IMR-90 (cell line): Measurements from ENCODE around the gene GNG2. TPM values are rescaled to one million over a fixed set of nuclear protein-coding genes. Genes with fewer than 3 reads are reported as not detected.

Experiments
- ATAC-seq: fragments of 200-7000 bp; cut with Tn5 transposase; 2 replicates; pipeline ENCODE4 v1.9.1; 2020; ENCODE audit warnings: low read depth, mild to moderate bottlenecking, moderate library complexity
- BruUV-seq: library from RNA; stranded (reverse); fragments of 400-500 nt; replicated peaks from 2 replicates; lab custom pipeline; 2021; lab: Mats Ljungman, UMichigan
- CTCF ChIA-PET: fragments of 300-600 bp; formaldehyde crosslinking; extraction: SDS; loops from one replicate; lab custom pipeline; 2021; ENCODE audit warnings: antibody characterized with exemption; lab: Yijun Ruan, JAX
- POLR2A ChIA-PET: fragments of 300-600 bp; sonication (Branson Sonifier 250); formaldehyde crosslinking; loops from one replicate; lab custom pipeline; 2022; ENCODE audit warnings: antibody characterized with exemption; ENCODE audit not compliant: unreplicated experiment; lab: Charles Lee
- DNase-seq: peaks from one replicate; pipeline ENCODE4 v3.0.0; 2013
- H2AFZ ChIP-seq: replicated peaks from 2 replicates; pipeline ENCODE3; 2013; ENCODE audit warnings: low read length, mild to moderate bottlenecking; ENCODE audit not compliant: poor library complexity
- H2AK5ac ChIP-seq: 2 replicates; pipeline ENCODE4 v1.6.1; 2013; ENCODE audit warnings: low read depth, low read length, inconsistent platforms
- H2AK9ac ChIP-seq: replicated peaks from 2 replicates; pipeline ENCODE3; 2013; ENCODE audit warnings: mild to moderate bottlenecking, low read depth, low read length, moderate library complexity; ENCODE audit not compliant: poor library complexity
- H2BK120ac ChIP-seq: 2 replicates; pipeline ENCODE4 v1.6.1; 2013; ENCODE audit warnings: low read depth, low read length, inconsistent platforms
- H2BK15ac ChIP-seq: 3 replicates; pipeline ENCODE4 v1.6.1; 2013; ENCODE audit warnings: low read depth, low read length, inconsistent platforms
- H2BK20ac ChIP-seq: 2 replicates; pipeline ENCODE4 v1.6.1; 2013; ENCODE audit warnings: low read depth, mild to moderate bottlenecking, inconsistent platforms, low read length, moderate library complexity
- H2BK5ac ChIP-seq: 2 replicates; pipeline ENCODE4 v1.6.1; 2013; ENCODE audit warnings: mild to moderate bottlenecking, low read depth, low read length, inconsistent platforms; ENCODE audit not compliant: poor library complexity, severe bottlenecking
- H3K14ac ChIP-seq: replicated peaks from 2 replicates; pipeline ENCODE4 v1.6.1; 2013; ENCODE audit warnings: low read depth, low read length, inconsistent platforms
- H3K18ac ChIP-seq: 2 replicates; pipeline ENCODE4 v1.6.1; 2013; ENCODE audit warnings: low read depth, low read length, control low read depth
- H3K23ac ChIP-seq: 2 replicates; pipeline ENCODE4 v1.6.1; 2013; ENCODE audit warnings: low read depth, low read length, inconsistent platforms
- H3K27ac ChIP-seq: 2 replicates; pipeline ENCODE4 v1.5.1; 2013; ENCODE audit warnings: mild to moderate bottlenecking, control low read depth, low read length; ENCODE audit not compliant: insufficient read depth
- H3K27me3 ChIP-seq: 2 replicates; pipeline ENCODE4 v1.6.1; 2013; ENCODE audit warnings: low read length; ENCODE audit not compliant: control insufficient read depth, insufficient read depth
- H3K36me3 ChIP-seq: 2 replicates; pipeline ENCODE4 v1.6.1; 2013; ENCODE audit warnings: low read length, mixed read lengths; ENCODE audit not compliant: control insufficient read depth, insufficient read depth
- H3K4ac ChIP-seq: 2 replicates; pipeline ENCODE4 v1.6.1; 2013; ENCODE audit warnings: low read depth, low read length, inconsistent platforms
- H3K4me1 ChIP-seq: 2 replicates; pipeline ENCODE4 v1.6.1; 2013; ENCODE audit warnings: low read length, mixed read lengths; ENCODE audit not compliant: control insufficient read depth, insufficient read depth
- H3K4me2 ChIP-seq: 2 replicates; pipeline ENCODE4 v1.6.1; 2013; ENCODE audit warnings: low read depth, mild to moderate bottlenecking, control low read depth, low read length, moderate library complexity
- H3K4me3 ChIP-seq: 2 replicates; pipeline ENCODE4 v1.5.1; 2013; ENCODE audit warnings: low read depth, mild to moderate bottlenecking, control low read depth, low read length, moderate library complexity; ENCODE audit not compliant: insufficient read depth
- H3K56ac ChIP-seq: 2 replicates; pipeline ENCODE4 v1.6.1; 2013; ENCODE audit warnings: low read length, inconsistent platforms; ENCODE audit not compliant: insufficient read depth; ENCODE audit errors: extremely low read depth
- H3K79me1 ChIP-seq, 2 experiments: 2 replicates each; pipeline ENCODE4 v1.6.1; 2013; ENCODE audit warnings: low read length in 2 of 2, inconsistent platforms in 1 of 2, low read depth in 1 of 2
- H3K9ac ChIP-seq: 2 replicates; pipeline ENCODE4 v1.6.1; 2013; ENCODE audit warnings: low read depth, low read length, control low read depth
- H3K9me1 ChIP-seq: 2 replicates; pipeline ENCODE4 v1.6.1; 2013; ENCODE audit warnings: low read length, inconsistent platforms; ENCODE audit not compliant: insufficient read depth
- H3K9me3 ChIP-seq: 2 replicates; pipeline ENCODE4 v1.6.1; 2013; ENCODE audit warnings: low read length; ENCODE audit not compliant: control insufficient read depth, insufficient read depth
- H4K20me1 ChIP-seq: 2 replicates; pipeline ENCODE4 v1.6.1; 2013; ENCODE audit warnings: low read length, inconsistent platforms; ENCODE audit not compliant: insufficient read depth
- H4K5ac ChIP-seq: 2 replicates; pipeline ENCODE4 v1.6.1; 2013; ENCODE audit warnings: mild to moderate bottlenecking, low read depth, low read length, control low read depth
- H4K8ac ChIP-seq, 2 experiments: 2 replicates each; pipeline ENCODE4 v1.6.1; 2013; ENCODE audit warnings: low read depth in 2 of 2, low read length in 2 of 2, control low read depth in 1 of 2, inconsistent platforms in 1 of 2
- H4K91ac ChIP-seq: 2 replicates; pipeline ENCODE4 v1.6.1; 2013; ENCODE audit warnings: low read depth, low read length, inconsistent platforms; ENCODE audit not compliant: insufficient read depth
- BHLHE40 ChIP-seq: fragments of 150-350 bp; IDR thresholded peaks from 2 replicates; pipeline ENCODE4 v1.6.1; 2016; ENCODE audit warnings: mild to moderate bottlenecking, low read depth, low read length
- CEBPB ChIP-seq: IDR thresholded peaks from 2 replicates; pipeline ENCODE4 v1.6.1; 2012; ENCODE audit warnings: low read depth, low read length, improper control_type of control experiment
- CHD1 ChIP-seq: IDR thresholded peaks from 2 replicates; pipeline ENCODE4 v1.6.1; 2012; ENCODE audit warnings: low read depth, low read length, improper control_type of control experiment
- FOS ChIP-seq: fragments of 150-350 bp; IDR thresholded peaks from 2 replicates; pipeline ENCODE4 v1.6.1; 2016; ENCODE audit warnings: low read depth, low read length
- MAFK ChIP-seq: IDR thresholded peaks from 2 replicates; pipeline ENCODE4 v1.6.1; 2012; ENCODE audit warnings: low read depth, low read length, improper control_type of control experiment
- NFE2L2 ChIP-seq: fragments of 150-350 bp; IDR thresholded peaks from 2 replicates; pipeline ENCODE4 v1.6.1; 2016; ENCODE audit warnings: low read depth, mild to moderate bottlenecking, low read length
- SMC3 ChIP-seq: fragments of 150-350 bp; IDR thresholded peaks from 2 replicates; pipeline ENCODE4 v1.6.1; 2016; ENCODE audit warnings: low read depth, mild to moderate bottlenecking, antibody characterized with exemption, low read length, moderate library complexity
- WGBS, 2 experiments: methylation state at CpG; one replicate each; pipeline versions ENCODE4 v1.1.5 to v1.1.7; 2013; ENCODE audit warnings: missing lambda C conversion rate in 2 of 2; ENCODE audit not compliant: insufficient read length in 1 of 2; ENCODE audit errors: extremely low coverage in 2 of 2; 5-methylcytosine and 5-hydroxymethylcytosine counted together
- dilution Hi-C: fragments of 300-500 bp; cut with HindIII; formaldehyde crosslinking; loops from one replicate; pipeline ENCODE4 v1.14.3; 2018; ENCODE audit warnings: low sequenced_read_pairs; ENCODE audit not compliant: unreplicated experiment
- in situ Hi-C: fragments of 300-500 bp; cut with MboI; formaldehyde crosslinking; loops from 3 replicates; pipeline ENCODE4 v1.14.3; 2019; ENCODE audit warnings: low sequenced_read_pairs, inconsistent platforms, mixed read lengths
- intact Hi-C: fragments of 100-400 bp; cut with micrococcal nuclease; formaldehyde crosslinking; loops from 2 replicates; pipeline ENCODE4 v1.10.0; 2022
- polyA plus RNA-seq, 3 experiments: library from polyadenylated mRNA; depleted of rRNA; stranded (reverse); fragments of >200 nt; gene quantifications; 2 replicates each; pipeline ENCODE4 v1.2.3, GENCODE V29; 2012; ENCODE audit warnings: low replicate concordance in 1 of 3
- total RNA-seq: library from RNA; depleted of rRNA; stranded (reverse); fragments of >200 nt; gene quantifications from 2 replicates; pipeline ENCODE4 v1.2.3, GENCODE V29; 2012

Gene GNG2
- total and polyA plus RNA-seq, 2 of the 4 experiments (the other 2 are of a cell fraction): 13.1 to 14.6 TPM

DNA sequence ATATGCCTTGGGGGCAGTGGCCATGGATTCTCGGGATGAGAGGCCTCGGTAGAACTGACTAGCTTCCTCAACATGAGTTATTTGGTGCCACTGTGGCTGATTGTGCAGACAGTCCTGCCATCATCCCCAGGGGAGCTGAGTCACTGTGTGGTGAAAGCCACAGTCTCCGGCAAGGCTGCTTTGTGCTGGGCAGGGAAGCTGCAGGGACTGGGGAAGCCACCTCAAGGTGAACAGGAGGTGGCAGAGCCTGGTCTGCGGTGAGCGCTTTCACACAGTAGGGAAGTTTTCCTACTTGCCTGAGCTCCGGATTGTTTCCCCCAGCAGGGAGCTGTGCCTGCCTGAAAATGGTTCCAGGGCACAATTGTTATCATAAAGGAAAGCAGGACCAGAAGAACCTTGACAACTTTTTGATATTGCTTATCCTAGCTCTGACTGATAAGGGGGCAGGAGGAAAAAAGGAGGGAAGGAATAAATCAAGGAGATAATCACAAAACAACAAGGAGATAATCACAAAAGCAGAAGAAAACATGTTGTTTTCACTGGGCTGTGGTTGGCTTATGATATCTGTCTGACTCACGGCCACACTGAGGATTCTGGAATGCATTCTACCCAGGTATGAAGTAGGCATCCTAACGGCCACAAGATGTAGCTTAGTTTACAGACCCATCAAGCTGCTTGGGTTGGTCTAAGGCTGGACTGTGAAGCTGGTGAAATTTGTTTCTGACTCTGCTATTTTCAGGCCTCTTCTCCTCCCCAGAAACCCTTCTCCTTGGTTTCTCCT, 32.2 kb upstream of the GNG2 start:
- TF ChIP-seq CHD1: no peak
- TF ChIP-seq NFE2L2: peak; percentile 48; the same call in 1 of the 2 replicates
- peak; percentile 11; the same call in 1 of the 2 replicates for TF ChIP-seq SMC3
- peak; percentile 25; the same call in 1 of the 2 replicates for TF ChIP-seq CEBPB
- TF ChIP-seq FOS: peak; percentile 39; the same call in 1 of the 2 replicates
- 0 out of 2 replicates have a peak, but pooled peaks have one; percentile 12 for TF ChIP-seq BHLHE40
- no peak for TF ChIP-seq MAFK
- Histone ChIP-seq H3K18ac (peak overlapping the region; percentile 30; the same call in 1 of the 2 replicates), H3K4ac (peak overlapping the region; percentile 39; the same call in 1 of the 2 replicates), H3K23ac (0 out of 2 replicates have a peak overlapping the region, but pooled peaks have one; percentile 13), H2AFZ (peak overlapping the region; percentile 60), H4K8ac (0 out of 4 replicates have a peak overlapping the region, but pooled peaks of 1 of the 2 experiments have one; percentile 8), H3K9me1 (peaks cover 8% of the 10 kb centered on the region), H4K91ac (no peak overlapping the region), H3K36me3 (no peaks in the 10 kb centered on the region), H3K27me3 (no peaks in the 10 kb centered on the region), H2BK20ac (0 out of 2 replicates have a peak overlapping the region, but pooled peaks have one; percentile 43), H3K4me1 (peaks cover 11% of the 10 kb centered on the region), H3K4me3 (no peak overlapping the region), H3K27ac (no peak overlapping the region), H2AK5ac (no peak overlapping the region), H3K79me1 (no peaks in the 10 kb centered on the region), H3K9me3 (peaks cover 2% of the 10 kb centered on the region; the same call in 1 of the 2 replicates), H2BK15ac (peak overlapping the region; percentile 28; the same call in 1 of the 3 replicates), H2BK5ac (peak overlapping the region; percentile 21), H4K5ac (no peak overlapping the region; the same call in 1 of the 2 replicates), H4K20me1 (no peaks in the 10 kb centered on the region), H3K56ac (no peak overlapping the region), H3K9ac (no peak overlapping the region), H3K14ac (no peak overlapping the region; the same call in 1 of the 2 replicates), H2BK120ac (peak overlapping the region; percentile 52), H3K4me2 (peak overlapping the region; percentile 37; the same call in 1 of the 2 replicates), H2AK9ac (no peak overlapping the region)
- ChIA-PET CTCF (interaction anchor here (0.5 to 1.8 kb wide), 2 partner anchors 42 to 151 kb away, joined by 3 to 5 read pairs; no protein-coding TSS in a partner anchor), POLR2A (no interaction called here)
- BruUV-seq: no TSS peak
- peak; percentile 87 for ATAC-seq
- WGBS, 2 experiments: 0% methylated on average over 2 of the region's 8 CpGs; no CpG with 5 or more reads in 1 of the 2 experiments
- intact Hi-C loops (no loop called here), in situ Hi-C loops (no loop called here), dilution Hi-C loops (no loop called here)
- DNase-seq: peak; percentile 62
